GM18909 (cell line): ENCODE results near the gene FAM222B.

ENCODE experiments used
- ATAC-seq: cut with Tn5 transposase; IDR thresholded peaks from one replicate; pipeline ENCODE4 v1.9.1; 2021; ENCODE audit warnings: mild to moderate bottlenecking; ENCODE audit not compliant: unreplicated experiment, poor library complexity

Gene FAM222B

DNA sequence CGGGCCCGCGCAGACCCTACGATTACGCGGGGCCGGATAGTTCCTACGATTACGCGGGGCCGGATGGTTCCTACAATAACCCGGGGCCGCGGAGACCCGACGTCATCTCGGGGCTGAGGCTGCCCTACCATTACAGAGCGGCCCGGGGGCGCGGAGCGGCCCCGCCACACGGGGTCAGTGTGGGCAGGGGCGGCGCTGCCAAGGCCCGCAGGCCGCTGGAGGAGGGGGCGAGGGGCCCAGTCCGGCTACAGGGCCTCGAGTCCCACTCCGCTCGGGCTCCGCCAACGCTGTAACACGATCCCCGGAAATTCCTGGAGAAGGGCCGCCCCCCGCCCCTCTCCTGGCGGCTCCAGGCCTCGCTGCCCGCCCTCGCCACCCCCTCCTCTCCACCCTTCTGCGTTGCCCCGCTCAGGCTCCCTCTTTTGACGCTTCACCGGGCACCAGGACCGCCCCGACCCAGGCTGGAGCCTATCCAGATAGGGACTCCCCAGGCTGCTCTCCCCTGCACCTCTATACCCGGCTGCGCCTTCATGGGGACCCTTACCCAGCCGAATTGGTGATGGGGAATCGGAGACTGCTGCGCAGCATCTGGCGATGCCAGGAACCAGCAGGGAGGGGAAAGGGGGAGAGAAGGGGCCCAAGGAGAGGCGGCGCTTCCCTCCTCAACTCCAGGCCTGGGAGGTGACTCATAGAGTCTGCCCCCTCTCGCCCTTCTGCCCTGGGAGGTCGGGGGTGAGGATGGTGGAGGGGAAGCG lies 124.8 kb downstream of the FAM222B start, which contains the start of gene RAB34:
RAB34 (minus strand) TSS at position 291 of the 755 bp plus-strand sequence. CDS start 602 bp downstream, outside the sequence.
- ATAC-seq: no peak

DNA sequence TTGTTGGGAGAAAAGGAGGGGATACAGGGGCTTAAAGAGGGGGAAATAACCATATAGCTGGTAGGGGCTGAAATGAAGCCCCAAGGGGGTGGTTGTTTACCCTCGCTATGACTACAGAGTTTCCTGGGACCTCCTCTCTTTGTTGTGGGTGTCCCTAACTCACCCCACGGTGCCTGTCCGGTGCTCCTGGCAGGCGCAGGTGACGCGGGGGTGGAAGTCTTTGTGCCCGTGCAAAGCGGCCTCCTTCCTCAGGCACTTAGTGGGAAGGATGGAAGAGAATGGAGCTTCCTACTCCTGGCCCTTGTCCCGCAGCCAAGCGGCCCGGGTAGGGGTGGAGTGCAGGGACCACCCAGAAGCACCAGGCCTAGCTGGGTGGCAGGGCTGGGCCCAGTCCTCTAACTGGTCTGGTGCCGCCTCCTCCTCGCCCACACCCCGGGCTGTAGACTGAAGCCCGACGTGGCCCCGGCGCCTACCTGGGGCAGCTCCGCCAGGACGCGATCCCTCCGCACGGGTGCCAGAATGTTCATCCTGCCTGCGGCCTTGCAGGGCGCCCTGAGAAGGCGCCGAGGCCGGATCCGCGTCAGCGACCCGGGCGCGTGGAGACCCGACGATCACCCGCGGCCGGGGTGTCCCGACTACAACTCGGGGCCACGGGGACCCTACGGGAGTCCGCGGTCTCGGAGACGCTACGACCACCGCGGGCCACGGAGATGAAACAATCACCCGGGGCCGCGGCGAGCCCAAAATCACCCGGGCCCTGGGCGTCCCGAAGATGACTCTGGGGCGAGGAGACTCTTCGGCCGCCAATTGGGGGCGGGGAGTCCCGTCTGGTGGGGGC lies 125.6 kb downstream of the FAM222B start:
- no peak for ATAC-seq

DNA sequence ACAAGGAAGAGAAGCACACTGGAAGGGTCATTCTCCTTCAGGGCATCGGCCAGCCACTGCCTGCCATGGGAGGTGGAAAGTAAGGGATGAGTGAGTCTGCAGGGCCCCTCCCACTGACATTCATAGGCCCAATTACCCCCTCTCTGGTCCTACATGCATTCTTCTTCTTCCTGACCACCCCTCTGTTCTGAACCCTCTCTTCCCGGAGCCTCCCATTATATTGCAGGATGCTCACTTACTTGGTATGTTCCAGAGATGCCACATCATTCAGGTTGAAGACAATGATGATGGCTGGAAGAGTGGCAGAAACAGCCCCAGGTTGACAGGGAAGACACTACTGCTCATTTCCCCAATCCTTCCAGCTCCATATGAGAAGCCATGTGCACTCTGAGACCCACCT lies 127.4 kb downstream of the FAM222B start:
- no peak for ATAC-seq

DNA sequence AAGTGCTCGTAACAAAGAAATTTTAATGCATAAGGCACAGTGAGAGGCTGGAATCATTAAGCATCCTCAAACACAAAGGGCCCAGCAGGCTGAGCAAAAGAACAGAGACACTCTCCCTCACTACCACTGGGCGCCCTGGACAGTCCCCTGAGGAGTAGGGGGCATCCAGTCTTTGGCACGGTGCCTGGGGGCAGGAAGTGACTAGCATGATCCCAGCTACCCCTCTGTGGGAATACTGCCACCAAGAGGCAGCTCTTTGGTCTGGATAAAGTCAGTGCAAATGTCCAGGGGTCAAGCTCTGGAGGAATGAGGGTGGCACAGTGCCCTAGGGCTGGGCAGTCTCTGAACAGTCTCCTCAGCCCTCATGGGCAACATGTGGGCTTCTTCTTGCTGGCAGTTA lies 128.3 kb downstream of the FAM222B start:
- no peak for ATAC-seq

DNA sequence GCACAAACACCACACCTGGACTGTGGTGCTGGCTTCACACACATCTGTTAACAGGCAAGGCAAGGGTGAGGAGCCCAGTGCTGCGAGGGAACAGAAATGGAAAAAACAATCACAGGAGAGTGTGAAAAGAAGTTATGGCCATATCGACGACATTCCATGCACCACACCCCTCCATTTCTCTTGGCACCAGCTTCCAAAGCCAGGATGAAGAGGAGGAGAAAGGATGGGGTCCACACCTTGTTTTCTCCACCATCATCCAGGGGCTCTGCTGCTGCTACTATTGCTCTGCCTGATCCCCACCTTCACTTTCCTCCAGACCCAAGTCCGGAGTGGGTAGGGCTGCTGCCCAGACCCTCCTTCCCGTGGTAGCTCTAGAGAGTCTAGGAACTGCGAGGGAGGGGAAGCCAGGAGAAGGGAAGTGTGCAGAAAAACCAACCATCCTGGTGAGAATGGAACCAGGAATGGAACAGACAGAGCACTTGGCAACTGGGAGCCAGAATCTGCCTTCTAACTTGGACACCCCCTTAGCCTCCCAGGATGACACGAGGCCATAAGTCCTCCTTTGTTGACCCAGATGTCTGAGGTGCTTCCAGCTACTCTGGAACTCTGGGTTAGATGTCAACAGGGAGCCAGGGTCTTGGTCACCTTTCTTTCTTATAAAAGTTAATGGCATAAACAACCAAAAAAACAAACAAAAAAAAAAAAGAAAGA lies 129.7 kb downstream of the FAM222B start:
- ATAC-seq: no peak

DNA sequence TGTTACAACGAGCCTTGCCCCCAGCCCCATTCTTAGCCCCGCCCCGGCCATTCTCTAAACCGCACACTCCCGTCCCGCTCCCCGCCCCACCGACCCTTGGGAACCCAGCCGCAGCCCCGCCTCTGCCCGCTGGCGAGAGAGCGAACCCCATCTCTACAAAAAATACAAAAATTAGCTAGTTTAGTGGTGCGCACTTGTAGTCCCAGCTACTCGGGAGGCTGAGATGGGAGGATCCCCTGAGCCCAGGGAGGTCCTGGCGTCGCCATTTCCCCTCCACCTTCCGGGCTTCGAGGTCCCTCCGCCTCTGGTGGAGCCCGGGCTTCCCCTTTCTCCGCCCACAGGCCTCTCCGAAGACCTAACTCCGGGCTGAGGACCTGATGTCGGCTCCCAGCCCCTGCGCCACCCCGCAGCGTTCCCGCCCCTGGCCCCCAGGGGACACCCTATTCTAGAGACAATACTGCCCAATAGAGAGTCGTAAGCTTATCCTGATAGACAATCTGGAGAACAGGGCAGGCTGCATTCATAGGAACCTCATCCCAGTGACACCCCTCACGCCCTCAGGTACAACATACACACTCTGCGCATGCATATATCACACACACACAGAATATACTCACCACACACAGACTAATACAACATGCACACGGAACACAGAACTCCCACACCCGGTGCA lies 130.4 kb downstream of the FAM222B start:
- peak; percentile 5 for ATAC-seq

DNA sequence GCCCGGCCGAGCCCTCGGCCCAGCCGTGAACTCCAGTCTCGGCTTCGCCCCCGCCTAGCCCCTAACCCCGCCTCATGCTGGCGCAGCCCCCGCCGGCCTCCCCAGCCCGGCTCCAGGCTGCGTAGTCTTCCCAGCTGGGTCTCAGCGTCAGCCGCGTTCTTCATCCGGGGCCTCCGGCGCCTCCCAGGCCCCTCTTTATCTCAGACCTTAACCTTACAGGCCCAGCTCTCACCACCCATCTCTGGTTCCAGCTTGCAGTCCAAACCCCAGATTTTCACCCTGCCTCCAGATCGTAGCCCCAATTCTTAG lies 130.9 kb downstream of the FAM222B start, which contains the start of gene PROCA1:
PROCA1 (minus strand) TSS at position 166 of the 309 bp plus-strand sequence. CDS start 228 bp downstream, outside the sequence.
- peak; percentile 31 for ATAC-seq

DNA sequence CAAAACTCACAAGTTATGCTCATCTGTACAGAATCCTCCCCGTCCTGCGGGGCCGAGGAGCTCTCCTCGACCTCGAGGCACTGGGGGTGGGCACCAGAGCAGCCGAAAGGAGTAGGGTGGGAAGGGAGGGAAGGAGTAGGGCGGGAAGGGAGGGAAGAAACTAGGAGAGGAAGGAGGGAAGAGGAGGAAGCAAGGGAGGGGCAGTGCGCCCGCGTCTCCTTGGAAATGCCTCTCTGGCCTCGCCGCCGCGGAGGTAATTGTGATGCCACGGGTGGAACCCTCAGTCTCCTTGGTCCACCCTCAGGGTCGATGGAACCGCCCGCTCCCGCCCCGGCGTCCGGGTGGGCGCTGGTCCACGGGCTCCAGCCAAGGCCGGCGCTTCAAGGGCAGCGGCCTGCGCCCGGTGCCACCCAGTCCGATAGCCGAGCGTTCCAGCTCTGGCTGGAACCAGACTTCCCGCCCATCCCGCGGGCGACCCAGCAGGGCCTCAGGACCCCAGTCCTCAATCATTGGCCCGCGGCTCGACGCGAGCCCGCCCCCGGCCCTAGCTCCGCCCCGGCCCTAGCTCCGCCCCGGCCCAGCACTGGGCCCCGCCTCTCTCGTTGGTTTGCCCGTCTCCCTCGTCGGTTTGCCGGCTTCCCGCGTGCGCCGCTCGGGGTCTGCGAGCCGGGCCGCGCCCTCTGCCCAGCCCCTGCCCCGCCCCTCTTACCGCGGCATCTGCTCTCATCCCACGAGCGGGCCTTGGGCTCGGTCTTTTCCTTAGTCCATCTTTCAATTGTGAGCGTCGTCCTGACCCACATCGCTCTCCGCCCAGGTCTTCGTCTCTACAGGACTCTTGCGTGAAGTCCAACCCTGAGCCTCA lies 131.5 kb downstream of the FAM222B start:
- ATAC-seq: peak; percentile 77

DNA sequence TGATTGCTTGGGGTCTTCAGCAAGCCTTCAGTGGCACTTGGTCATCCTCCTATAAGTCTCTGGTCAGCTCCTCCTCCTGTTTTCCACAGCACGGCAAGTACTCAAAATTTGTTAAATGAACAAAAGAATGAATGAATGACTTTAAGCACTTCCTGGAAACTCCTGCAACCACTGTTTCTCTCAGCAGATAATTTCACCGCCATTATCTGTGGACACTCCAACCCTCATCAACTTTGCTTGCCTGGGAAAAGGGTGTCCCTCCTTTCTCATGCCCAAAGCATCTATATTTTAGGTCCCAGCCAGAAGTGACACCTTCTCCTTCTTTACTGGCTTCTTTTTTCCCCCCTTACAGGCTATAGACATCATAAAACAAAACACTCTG lies 135.3 kb downstream of the FAM222B start:
- no peak for ATAC-seq

DNA sequence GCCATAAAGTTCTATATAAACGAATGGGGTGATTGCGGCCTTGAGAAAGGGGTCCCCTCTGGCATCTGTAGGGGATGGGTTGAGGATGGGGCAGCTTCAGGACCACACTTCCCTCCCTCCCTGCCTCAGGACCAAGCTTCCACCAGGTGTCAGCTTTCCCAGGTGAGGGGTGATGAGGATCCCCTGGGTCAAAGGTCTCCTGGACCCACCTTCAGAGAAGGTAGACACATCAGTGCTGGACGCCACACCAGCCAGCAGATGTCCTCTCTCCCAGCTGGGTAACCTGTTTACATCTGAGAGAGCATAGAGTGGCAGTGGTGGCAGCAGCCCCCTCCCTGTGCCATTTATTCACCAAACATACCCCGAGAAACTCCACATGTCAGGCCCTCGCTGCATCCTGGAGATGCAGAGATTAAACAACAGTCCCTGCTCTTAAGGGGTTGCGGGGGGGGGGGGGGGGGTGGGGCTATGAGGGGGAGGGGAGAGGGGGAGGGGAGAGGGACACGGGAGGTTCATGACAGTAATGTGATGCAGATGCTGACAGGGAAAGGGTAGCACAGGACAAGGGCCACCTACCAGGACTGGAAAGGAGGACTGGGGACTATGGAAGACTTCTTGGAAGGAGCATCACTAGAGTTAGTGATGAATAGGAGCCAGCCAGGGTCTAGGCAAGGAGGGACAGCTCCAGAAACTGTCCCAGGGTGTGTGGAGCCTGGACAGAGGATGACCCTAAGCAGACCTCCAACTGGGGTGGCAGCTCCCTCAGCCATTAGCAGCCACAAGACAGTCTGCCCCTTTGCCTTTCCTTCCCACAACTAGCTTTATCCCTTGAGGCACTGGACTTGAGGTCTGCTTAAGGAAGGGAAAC lies 135.9 kb downstream of the FAM222B start:
- ATAC-seq: no peak
